ENCODE data around the gene HOXA2. TPM values are rescaled to one million over a fixed set of nuclear protein-coding genes. Genes with fewer than 3 reads are reported as not detected.

Gene HOXA2
- polyA plus RNA-seq, 1 experiment: 0.09 TPM

DNA sequence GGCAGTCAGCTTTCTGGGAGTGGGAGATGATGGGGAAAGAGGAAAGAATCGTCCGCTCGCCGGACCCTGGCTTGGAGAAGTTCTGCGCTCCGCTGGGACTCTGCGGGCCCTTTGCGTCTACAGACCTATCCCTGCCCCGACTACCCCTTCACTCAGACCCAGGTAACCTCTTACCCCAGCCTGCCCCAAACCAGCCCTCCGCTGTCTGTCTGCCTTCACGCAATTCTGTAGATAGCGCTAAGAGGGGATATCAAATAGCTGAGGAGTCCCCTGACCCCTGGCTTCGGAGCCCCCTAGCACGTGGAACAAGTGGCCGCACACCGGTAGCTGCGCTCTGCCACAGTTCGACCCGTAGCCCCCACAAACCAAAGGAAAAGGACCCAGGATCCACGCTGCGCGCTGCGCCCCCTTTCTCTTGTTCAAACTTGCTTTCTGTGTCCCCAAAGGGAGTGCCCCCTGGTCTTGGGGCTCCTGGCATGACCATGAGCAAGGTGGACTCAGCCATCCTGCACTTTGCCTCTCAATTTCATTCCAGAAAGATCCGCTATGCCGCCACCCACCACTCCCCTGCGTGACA is 21.1 kb upstream of the HOXA2 start:
- POLR2A ChIA-PET: no interaction called here
- CTCF ChIA-PET: interaction anchor here (1.3 kb wide), 1 partner anchor 8 kb away, joined by 3 read pairs; no protein-coding TSS in a partner anchor
- DNase-seq (ENCODE audit: low read depth): no peak
- H3K4me3 ChIP-seq (ENCODE audit: low read depth, low read length): no peak overlapping the region
- H3K27me3 ChIP-seq (ENCODE audit: control insufficient read depth, insufficient read depth, low read length): no peaks in the 10 kb centered on the region
- H3K36me3 ChIP-seq (ENCODE audit: control insufficient read depth, insufficient read depth, low read length): no peaks in the 10 kb centered on the region
- TF ChIP-seq, protein P1, sequence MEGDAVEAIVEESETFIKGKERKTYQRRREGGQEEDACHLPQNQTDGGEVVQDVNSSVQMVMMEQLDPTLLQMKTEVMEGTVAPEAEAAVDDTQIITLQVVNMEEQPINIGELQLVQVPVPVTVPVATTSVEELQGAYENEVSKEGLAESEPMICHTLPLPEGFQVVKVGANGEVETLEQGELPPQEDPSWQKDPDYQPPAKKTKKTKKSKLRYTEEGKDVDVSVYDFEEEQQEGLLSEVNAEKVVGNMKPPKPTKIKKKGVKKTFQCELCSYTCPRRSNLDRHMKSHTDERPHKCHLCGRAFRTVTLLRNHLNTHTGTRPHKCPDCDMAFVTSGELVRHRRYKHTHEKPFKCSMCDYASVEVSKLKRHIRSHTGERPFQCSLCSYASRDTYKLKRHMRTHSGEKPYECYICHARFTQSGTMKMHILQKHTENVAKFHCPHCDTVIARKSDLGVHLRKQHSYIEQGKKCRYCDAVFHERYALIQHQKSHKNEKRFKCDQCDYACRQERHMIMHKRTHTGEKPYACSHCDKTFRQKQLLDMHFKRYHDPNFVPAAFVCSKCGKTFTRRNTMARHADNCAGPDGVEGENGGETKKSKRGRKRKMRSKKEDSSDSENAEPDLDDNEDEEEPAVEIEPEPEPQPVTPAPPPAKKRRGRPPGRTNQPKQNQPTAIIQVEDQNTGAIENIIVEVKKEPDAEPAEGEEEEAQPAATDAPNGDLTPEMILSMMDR (IDR thresholded peaks at IDR 0.05; ENCODE audit: insufficient read depth, low read depth, low read length): no peak

DNA sequence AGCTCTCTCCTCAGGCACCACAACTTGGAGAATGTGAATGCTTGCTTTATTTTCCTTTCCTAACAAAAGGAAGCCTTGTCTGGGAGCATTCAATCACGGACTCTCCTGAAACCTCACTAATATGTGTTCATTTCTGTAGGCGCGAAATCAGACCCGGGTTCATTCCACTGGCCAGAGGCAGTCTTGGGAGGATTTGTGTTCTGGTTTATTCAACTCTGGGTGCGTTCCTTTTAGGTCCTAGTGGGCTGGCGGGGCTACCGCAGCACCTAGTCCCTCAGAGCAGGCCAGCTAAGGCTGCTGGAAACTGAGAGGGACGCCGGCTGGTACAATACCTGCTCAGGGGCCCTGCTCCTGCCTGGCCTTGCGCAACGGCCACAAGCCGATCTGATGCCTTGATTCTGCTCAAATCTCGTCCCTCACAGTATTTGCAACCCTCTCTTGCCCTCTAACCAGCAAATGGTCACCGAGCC is 20.6 kb upstream of the HOXA2 start:
- no peak overlapping the region for H3K4me3 ChIP-seq (ENCODE audit: low read depth, low read length)
- no peaks in the 10 kb centered on the region for H3K36me3 ChIP-seq (ENCODE audit: control insufficient read depth, insufficient read depth, low read length)
- CTCF ChIA-PET: interaction anchor here (1.3 kb wide), 1 partner anchor 9 kb away, joined by 3 read pairs; no protein-coding TSS in a partner anchor

DNA sequence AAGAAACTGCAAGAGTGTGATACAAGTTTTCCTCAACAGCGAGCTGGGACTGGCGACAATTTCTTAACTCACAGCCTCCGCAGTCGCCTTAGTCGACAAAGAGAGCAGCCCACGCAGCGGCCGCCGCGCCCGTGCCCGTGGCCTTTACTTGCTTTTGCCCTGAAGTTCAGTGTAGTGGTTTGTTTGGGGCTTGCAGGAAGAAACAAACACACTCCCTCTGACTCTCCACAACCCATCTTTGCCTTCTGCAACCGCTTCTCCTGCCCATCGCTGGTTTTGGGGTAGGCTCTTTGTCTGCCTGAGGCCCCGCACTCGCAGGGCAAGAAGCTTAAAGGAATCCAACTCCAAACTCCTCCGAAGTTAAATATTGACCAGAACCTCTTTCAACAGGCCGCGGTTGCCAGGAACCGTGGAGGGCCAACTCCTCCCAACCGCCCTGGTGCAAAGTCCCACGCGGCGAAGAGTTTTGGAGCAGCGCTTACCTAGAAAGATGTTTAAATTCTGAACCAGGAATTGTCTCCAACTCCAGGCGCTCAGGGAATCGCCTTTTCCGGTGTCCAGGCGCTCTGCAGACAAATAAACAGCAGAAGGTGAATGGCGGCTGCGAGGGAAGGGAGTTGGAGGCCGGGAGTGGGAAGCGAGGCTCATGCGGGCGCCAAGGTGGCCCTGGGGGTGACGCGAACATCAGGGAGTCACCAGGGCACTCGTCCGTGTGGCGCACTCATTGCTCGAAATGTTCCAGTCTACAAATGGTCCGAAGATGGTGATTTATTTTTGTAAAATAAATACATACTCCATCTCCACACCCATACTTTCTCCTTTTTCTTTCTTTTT is 19.8 kb upstream of the HOXA2 start:
- no peak for DNase-seq (ENCODE audit: low read depth)
- H3K36me3 ChIP-seq (ENCODE audit: control insufficient read depth, insufficient read depth, low read length): no peaks in the 10 kb centered on the region
- no peak overlapping the region for H3K4me3 ChIP-seq (ENCODE audit: low read depth, low read length)
- ChIA-PET POLR2A (no interaction called here), CTCF (no interaction called here)
- H3K27me3 ChIP-seq (ENCODE audit: control insufficient read depth, insufficient read depth, low read length): no peaks in the 10 kb centered on the region; the same call in 1 of the 2 replicates
- TF ChIP-seq, protein P1 (IDR thresholded peaks at IDR 0.05; ENCODE audit: insufficient read depth, low read depth, low read length): no peak

More for the DNA sequence above, 20.6 kb upstream of the HOXA2 start:
- TF ChIP-seq, protein P1 (IDR thresholded peaks at IDR 0.05; ENCODE audit: insufficient read depth, low read depth, low read length): no peak
- no peak for DNase-seq (ENCODE audit: low read depth)
- POLR2A ChIA-PET: no interaction called here
- H3K27me3 ChIP-seq (ENCODE audit: control insufficient read depth, insufficient read depth, low read length): no peaks in the 10 kb centered on the region; the same call in 1 of the 2 replicates

DNA sequence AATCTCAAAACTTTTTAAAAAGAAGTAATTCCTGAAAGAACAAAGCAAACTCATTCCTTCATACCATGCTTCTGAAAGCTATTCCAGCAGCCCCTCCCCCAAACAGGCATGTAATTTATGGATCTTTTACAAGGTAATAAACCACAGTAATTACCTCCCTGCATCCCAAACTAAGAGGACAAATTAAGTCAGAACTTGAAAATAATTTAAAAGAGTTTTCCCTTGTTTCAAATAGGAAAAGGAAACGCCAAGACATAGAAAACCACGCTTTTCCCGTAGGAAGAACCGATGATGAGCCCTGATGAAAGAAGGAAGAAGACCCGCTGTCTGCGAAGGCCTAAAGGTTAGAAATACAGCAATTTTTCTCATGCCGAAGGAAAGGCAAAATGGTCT is 19.2 kb upstream of the HOXA2 start:
- DNase-seq (ENCODE audit: low read depth): no peak
- no peak overlapping the region for H3K4me3 ChIP-seq (ENCODE audit: low read depth, low read length)
- CTCF ChIA-PET: no interaction called here
- TF ChIP-seq, protein P1 (IDR thresholded peaks at IDR 0.05; ENCODE audit: insufficient read depth, low read depth, low read length): no peak
- no peaks in the 10 kb centered on the region for H3K36me3 ChIP-seq (ENCODE audit: control insufficient read depth, insufficient read depth, low read length)
- H3K27me3 ChIP-seq (ENCODE audit: control insufficient read depth, insufficient read depth, low read length): peaks cover 1% of the 10 kb centered on the region; the same call in 1 of the 2 replicates
- POLR2A ChIA-PET: no interaction called here

DNA sequence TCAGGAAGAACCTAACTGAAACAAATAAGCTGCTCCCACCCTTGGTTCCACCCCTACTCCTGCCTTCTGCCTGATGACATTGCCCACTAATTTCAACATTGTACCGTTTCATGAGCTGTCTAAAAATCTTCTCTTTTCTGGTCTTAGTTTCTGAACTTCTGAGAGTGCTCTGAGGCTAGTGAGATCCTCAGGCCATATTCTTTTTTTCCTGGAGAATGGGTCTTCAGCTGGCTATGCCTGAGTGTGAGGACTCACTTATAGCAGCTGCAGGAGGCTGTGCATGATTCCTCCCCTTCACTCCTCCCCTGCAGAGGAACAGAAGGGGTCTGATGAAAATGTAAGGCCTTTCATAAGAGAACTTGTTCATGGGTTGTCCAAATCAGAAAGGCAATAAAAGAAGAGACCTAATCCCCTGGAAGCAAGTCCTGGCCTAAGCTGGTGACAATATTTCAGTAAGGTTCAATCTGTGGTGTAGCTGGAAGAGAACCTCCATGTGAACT is 17.0 kb upstream of the HOXA2 start:
- DNase-seq (ENCODE audit: low read depth): no peak
- Histone ChIP-seq H3K36me3 (ENCODE audit: control insufficient read depth, insufficient read depth, low read length) (no peaks in the 10 kb centered on the region; the same call in 1 of the 2 replicates), H3K4me3 (ENCODE audit: low read depth, low read length) (no peak overlapping the region), H3K27me3 (ENCODE audit: control insufficient read depth, insufficient read depth, low read length) (peaks cover 6% of the 10 kb centered on the region; the same call in 1 of the 2 replicates)
- CTCF ChIA-PET: interaction anchor here (1.1 to 1.8 kb wide), 2 partner anchors 14 to 266 kb away, joined by 3 to 4 read pairs; no protein-coding TSS in a partner anchor
- TF ChIP-seq, protein P1 (IDR thresholded peaks at IDR 0.05; ENCODE audit: insufficient read depth, low read depth, low read length): no peak
- POLR2A ChIA-PET: no interaction called here

Data from BJ (cell line).